CMK (cell line): Measurements from ENCODE around the gene TENT5A.

Experiments
- DNase-seq: peaks from one replicate; pipeline ENCODE4 v3.0.0-alpha.2; 2010; ENCODE audit warnings: low read depth

TENT5A gene

GRCh38 chr6:81713205-81713604 lies 39.3 kb downstream of the TENT5A start:
- DNase-seq: no peak

- no peak for DNase-seq
These were observed 44.3 kb downstream of the TENT5A start for GRCh38 chr6:81708113-81708699.

- DNase-seq: no peak
These were observed 47.8 kb downstream of the TENT5A start for GRCh38 chr6:81704700-81705099.

GRCh38 chr6:81700414-81700813 lies 52.1 kb downstream of the TENT5A start:
- no peak for DNase-seq

- DNase-seq: no peak
These were observed 54.9 kb downstream of the TENT5A start for GRCh38 chr6:81697559-81697958.

GRCh38 chr6:81696524-81696923 lies 56.0 kb downstream of the TENT5A start:
- no peak for DNase-seq
